Smooth muscle cell (in vitro differentiated cells): ENCODE results near the gene MSI1. TPM values are rescaled to one million over a fixed set of nuclear protein-coding genes. Genes with fewer than 3 reads are reported as not detected.

ENCODE experiments used
- DNase-seq: peaks from one replicate; lab custom pipeline; 2025; ENCODE audit not compliant: unreplicated experiment; lab: John Stamatoyannopoulos, UW
- H2AFZ ChIP-seq: fragments of 200-600 bp; sonication (generic); 2 replicates; pipeline ENCODE4 v1.6.0; 2016; ENCODE audit warnings: antibody characterized with exemption, low read depth, mild to moderate bottlenecking
- H3F3A ChIP-seq: fragments of 200-600 bp; sonication (generic); 2 replicates; pipeline ENCODE4 v1.6.0; 2017; ENCODE audit warnings: antibody characterized with exemption, low read depth
- H3K27ac ChIP-seq: fragments of 200-600 bp; sonication (generic); 2 replicates; pipeline ENCODE4 v1.5.1; 2016; ENCODE audit warnings: low read depth, mild to moderate bottlenecking
- H3K27me3 ChIP-seq: fragments of 200-600 bp; sonication (generic); 2 replicates; pipeline ENCODE4 v1.6.1; 2016; ENCODE audit warnings: low read depth, mild to moderate bottlenecking
- H3K36me3 ChIP-seq: fragments of 200-600 bp; sonication (generic); 2 replicates; pipeline ENCODE4 v1.5.1; 2016; ENCODE audit warnings: low read depth
- H3K4me1 ChIP-seq: fragments of 200-600 bp; sonication (generic); 2 replicates; pipeline ENCODE4 v1.5.1; 2016; ENCODE audit warnings: low read depth
- H3K4me2 ChIP-seq: fragments of 200-600 bp; sonication (generic); 2 replicates; pipeline ENCODE4 v1.6.0; 2016; ENCODE audit warnings: mild to moderate bottlenecking
- H3K4me3 ChIP-seq: fragments of 200-600 bp; sonication (generic); 2 replicates; pipeline ENCODE4 v1.5.1; 2016; ENCODE audit warnings: mild to moderate bottlenecking
- H3K79me2 ChIP-seq: fragments of 200-600 bp; sonication (generic); 2 replicates; pipeline ENCODE4 v1.6.0; 2016; ENCODE audit warnings: low read depth, mild to moderate bottlenecking
- H3K9ac ChIP-seq: fragments of 200-600 bp; sonication (generic); 2 replicates; pipeline ENCODE4 v1.6.0; 2016; ENCODE audit warnings: low read depth
- H3K9me3 ChIP-seq: fragments of 200-600 bp; sonication (generic); replicated peaks from 2 replicates; pipeline ENCODE4 v1.5.1; 2016; ENCODE audit warnings: low read depth
- H4K20me1 ChIP-seq: fragments of 200-600 bp; sonication (generic); 2 replicates; pipeline ENCODE4 v1.6.0; 2016; ENCODE audit warnings: low read depth
- WGBS: methylation state at CpG from one replicate; pipeline ENCODE4 v1.1.7; 2016; ENCODE audit warnings: low lambda C conversion rate; 5-methylcytosine and 5-hydroxymethylcytosine counted together
- polyA plus RNA-seq: library from polyadenylated mRNA; unstranded; fragments of >200 nt; fragmentation: Nextera tagmentation; extraction: Ambion mirVana; gene quantifications from 2 replicates; pipeline ENCODE4 v1.2.1, GENCODE V29; 2016
- total RNA-seq: library from RNA; depleted of rRNA; stranded (reverse); fragments of >200 nt; gene quantifications from 2 replicates; pipeline ENCODE4 v1.2.3, GENCODE V29; 2014
- TF ChIP-seq, protein P1 (sequence below): fragments of 200-600 bp; sonication (generic); IDR thresholded peaks from 2 replicates; pipeline ENCODE4 v1.5.1; 2017; ENCODE audit warnings: borderline replicate concordance, mild to moderate bottlenecking, antibody characterized with exemption; ENCODE audit not compliant: insufficient read depth, poor library complexity, severe bottlenecking

Gene MSI1
- total and polyA plus RNA-seq, 2 experiments from 2014 or later = 1.3 to 6.8 TPM

DNA sequence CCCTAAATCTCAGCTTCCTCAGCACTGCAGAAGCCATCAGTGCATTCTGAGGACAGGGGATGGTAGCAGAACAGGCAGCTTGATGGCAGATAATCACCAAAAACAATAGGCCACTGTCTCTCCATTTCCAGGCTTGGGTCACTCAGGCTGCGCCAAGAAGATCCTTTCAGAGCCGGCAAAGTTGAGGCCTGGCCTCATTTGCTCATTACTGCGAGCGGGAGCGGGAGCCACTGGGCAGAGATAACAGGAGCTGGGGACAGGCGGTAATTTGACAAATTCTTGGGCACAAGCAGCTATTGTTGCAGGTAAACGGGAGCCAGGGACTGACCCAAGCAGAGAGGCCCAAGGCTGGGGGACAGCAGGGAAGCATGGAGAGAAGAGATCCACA, 2.1 kb downstream of the MSI1 start:
- Histone ChIP-seq H3F3A (no peaks in the 10 kb centered on the region), H4K20me1 (no peaks in the 10 kb centered on the region), H3K79me2 (no peaks in the 10 kb centered on the region), H3K36me3 (no peaks in the 10 kb centered on the region), H3K27ac (no peak overlapping the region), H3K9me3 (no peaks in the 10 kb centered on the region), H3K4me1 (peaks cover 28% of the 10 kb centered on the region), H3K4me3 (no peak overlapping the region), H3K4me2 (no peak overlapping the region), H3K27me3 (peaks cover 26% of the 10 kb centered on the region), H3K9ac (no peak overlapping the region), H2AFZ (no peak overlapping the region)
- no peak for DNase-seq
- WGBS = 63% methylated on average over 7 of the region's 7 CpGs
- TF ChIP-seq, protein P1, sequence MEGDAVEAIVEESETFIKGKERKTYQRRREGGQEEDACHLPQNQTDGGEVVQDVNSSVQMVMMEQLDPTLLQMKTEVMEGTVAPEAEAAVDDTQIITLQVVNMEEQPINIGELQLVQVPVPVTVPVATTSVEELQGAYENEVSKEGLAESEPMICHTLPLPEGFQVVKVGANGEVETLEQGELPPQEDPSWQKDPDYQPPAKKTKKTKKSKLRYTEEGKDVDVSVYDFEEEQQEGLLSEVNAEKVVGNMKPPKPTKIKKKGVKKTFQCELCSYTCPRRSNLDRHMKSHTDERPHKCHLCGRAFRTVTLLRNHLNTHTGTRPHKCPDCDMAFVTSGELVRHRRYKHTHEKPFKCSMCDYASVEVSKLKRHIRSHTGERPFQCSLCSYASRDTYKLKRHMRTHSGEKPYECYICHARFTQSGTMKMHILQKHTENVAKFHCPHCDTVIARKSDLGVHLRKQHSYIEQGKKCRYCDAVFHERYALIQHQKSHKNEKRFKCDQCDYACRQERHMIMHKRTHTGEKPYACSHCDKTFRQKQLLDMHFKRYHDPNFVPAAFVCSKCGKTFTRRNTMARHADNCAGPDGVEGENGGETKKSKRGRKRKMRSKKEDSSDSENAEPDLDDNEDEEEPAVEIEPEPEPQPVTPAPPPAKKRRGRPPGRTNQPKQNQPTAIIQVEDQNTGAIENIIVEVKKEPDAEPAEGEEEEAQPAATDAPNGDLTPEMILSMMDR = no peak

DNA sequence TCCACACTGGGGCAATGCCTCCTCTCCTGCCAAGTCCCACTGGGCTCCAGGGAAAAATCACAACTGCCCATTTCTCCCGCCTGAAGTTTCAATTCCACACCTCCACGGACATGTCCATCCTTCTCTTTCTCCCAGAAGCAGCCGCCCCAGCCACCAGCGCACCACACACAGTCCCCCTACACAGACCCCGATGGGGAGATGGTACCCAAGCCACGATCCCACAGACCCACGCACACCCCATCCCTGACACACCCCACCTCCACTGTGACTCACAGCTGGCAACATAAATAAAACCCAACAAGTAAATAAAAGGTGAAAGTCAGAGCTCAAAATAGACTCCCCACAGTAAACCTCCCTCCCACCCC, 2.6 kb downstream of the MSI1 start:
- no peaks in the 10 kb centered on the region for H3K36me3 ChIP-seq
- DNase-seq = no peak
- no peak overlapping the region for H3K9ac ChIP-seq
- no peaks in the 10 kb centered on the region for H3F3A ChIP-seq
- no peak overlapping the region for H2AFZ ChIP-seq
- H3K27ac ChIP-seq = no peak overlapping the region
- no peak overlapping the region for H3K4me2 ChIP-seq
- H3K27me3 ChIP-seq = peaks cover 21% of the 10 kb centered on the region
- H3K4me3 ChIP-seq = no peak overlapping the region
- WGBS = 96% methylated on average over 7 of the region's 7 CpGs
- H3K4me1 ChIP-seq = peaks cover 29% of the 10 kb centered on the region
- TF ChIP-seq, protein P1 = no peak
- H3K79me2 ChIP-seq = no peaks in the 10 kb centered on the region
- no peaks in the 10 kb centered on the region for H4K20me1 ChIP-seq
- H3K9me3 ChIP-seq = no peaks in the 10 kb centered on the region

DNA sequence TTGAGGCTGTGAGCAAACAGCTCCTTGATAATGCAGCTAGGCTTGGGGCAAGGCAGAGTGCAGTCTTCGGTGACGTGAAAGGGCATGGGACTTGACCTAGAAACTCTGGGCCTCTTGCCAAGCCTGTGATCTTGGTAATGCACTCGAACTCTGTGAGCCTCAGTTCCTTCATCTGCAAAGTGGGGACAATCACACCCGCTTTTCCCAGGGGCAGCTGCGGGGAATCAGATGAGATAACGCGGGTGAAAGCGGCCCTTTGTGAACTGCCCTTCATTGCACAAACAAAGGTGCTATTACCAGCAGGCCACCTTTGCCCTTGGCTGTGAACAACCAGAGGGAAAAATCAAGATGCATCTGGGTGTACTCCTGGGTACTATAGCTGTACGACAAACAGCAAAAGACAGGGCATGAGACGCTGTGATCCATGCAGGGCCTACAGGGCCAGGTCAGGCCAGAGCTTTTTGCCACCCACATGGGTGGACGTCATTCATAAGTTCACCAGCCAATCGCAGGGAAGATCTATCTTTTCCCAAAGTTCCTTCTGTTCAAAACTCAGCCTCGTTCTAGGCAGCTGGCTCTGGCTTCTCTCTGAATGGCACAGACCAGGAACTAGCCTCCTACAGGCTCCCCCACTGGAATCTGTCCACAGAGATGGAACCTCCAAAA, 3.2 kb downstream of the MSI1 start:
- H3K27me3 ChIP-seq = peaks cover 15% of the 10 kb centered on the region
- no peak overlapping the region for H3K9ac ChIP-seq
- H3K4me1 ChIP-seq = peaks cover 34% of the 10 kb centered on the region
- H3K9me3 ChIP-seq = no peaks in the 10 kb centered on the region
- no peak overlapping the region for H2AFZ ChIP-seq
- 87% methylated on average over 13 of the region's 13 CpGs for WGBS
- H3K36me3 ChIP-seq = no peaks in the 10 kb centered on the region
- TF ChIP-seq, protein P1 = no peak
- H3K4me3 ChIP-seq = no peak overlapping the region
- H3K79me2 ChIP-seq = no peaks in the 10 kb centered on the region
- DNase-seq = no peak
- H4K20me1 ChIP-seq = no peaks in the 10 kb centered on the region
- no peak overlapping the region for H3K27ac ChIP-seq
- H3F3A ChIP-seq = peaks cover under 1% of the 10 kb centered on the region
- no peak overlapping the region for H3K4me2 ChIP-seq

DNA sequence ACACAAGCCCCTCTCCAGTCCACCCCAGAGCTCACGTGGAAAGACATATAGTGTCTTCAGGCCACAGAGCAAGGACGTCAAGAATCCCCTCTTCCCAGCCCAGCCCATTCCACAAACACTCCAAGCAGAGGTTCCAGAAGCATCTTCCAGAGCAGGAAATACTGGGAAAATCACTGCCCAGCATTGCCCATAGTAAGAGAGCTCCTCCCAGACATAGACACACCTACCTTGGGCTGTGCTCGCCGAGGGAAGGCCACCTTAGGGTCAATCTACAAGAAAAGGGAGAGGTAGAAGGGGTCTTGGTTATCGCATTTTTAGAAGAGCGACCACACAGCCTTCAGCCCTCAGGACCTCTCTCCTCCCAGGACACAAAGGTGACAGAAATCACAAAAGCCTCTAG, 4.5 kb downstream of the MSI1 start:
- no peak overlapping the region for H3K27ac ChIP-seq
- DNase-seq = no peak
- H3K9me3 ChIP-seq = no peaks in the 10 kb centered on the region
- peaks cover 2% of the 10 kb centered on the region for H3K27me3 ChIP-seq
- TF ChIP-seq, protein P1 = no peak
- H4K20me1 ChIP-seq = no peaks in the 10 kb centered on the region
- no peak overlapping the region for H3K9ac ChIP-seq
- WGBS = 97% methylated on average over 6 of the region's 6 CpGs
- H3K4me2 ChIP-seq = no peak overlapping the region
- peaks cover 6% of the 10 kb centered on the region for H3F3A ChIP-seq
- H3K4me1 ChIP-seq = peaks cover 40% of the 10 kb centered on the region
- no peaks in the 10 kb centered on the region for H3K79me2 ChIP-seq
- no peak overlapping the region for H3K4me3 ChIP-seq
- H2AFZ ChIP-seq = no peak overlapping the region
- no peaks in the 10 kb centered on the region for H3K36me3 ChIP-seq
